ENCODE results near the gene DGAT2. TPM values are rescaled to one million over a fixed set of nuclear protein-coding genes. Genes with fewer than 3 reads are reported as not detected.

DGAT2 gene
- total RNA-seq, 4 donors from 2014 or later, result 63.0 to 829 (median 89.6) TPM

DNA sequence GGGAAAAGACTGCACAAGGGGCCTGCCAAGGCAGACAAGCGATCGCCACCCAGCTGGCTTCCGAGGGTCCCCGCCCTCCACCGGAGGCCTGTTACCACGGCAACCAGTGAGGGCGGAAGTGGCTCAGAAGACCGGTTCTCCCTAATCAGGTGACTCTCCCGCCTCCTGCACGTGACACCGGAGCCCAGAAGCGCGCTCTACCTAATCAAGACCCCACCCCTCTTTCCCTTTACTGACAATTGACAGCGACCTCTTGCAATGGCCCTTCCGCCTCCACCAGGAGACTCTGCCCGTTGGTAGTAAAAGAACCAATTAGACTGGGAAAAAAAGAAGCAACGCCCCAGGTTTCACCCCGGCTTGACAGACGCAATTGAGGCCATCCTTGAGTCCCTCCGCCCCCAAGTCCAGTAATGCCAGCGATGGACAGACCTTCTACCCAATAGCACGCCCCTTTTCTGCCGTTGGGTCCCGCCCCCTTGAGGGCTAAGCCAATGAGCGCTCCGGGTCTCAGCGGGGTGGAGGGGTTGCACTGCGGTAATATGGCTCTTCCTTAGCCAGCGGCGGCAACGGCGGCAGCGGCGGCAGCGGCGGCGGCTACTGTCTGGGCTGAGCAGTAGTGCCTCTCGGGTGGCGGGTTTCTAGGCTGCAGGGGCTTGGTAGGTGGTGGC, 46.2 kb downstream of the DGAT2 start, which contains the start of gene UVRAG:
TSS of gene UVRAG (plus strand) at position 534 of the 668 bp plus-strand sequence. CDS start 198 bp downstream, outside the sequence.
- TF ChIP-seq, protein P1, sequence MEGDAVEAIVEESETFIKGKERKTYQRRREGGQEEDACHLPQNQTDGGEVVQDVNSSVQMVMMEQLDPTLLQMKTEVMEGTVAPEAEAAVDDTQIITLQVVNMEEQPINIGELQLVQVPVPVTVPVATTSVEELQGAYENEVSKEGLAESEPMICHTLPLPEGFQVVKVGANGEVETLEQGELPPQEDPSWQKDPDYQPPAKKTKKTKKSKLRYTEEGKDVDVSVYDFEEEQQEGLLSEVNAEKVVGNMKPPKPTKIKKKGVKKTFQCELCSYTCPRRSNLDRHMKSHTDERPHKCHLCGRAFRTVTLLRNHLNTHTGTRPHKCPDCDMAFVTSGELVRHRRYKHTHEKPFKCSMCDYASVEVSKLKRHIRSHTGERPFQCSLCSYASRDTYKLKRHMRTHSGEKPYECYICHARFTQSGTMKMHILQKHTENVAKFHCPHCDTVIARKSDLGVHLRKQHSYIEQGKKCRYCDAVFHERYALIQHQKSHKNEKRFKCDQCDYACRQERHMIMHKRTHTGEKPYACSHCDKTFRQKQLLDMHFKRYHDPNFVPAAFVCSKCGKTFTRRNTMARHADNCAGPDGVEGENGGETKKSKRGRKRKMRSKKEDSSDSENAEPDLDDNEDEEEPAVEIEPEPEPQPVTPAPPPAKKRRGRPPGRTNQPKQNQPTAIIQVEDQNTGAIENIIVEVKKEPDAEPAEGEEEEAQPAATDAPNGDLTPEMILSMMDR (IDR thresholded peaks at IDR 0.05; ENCODE audit: low read depth), result no peak

DNA sequence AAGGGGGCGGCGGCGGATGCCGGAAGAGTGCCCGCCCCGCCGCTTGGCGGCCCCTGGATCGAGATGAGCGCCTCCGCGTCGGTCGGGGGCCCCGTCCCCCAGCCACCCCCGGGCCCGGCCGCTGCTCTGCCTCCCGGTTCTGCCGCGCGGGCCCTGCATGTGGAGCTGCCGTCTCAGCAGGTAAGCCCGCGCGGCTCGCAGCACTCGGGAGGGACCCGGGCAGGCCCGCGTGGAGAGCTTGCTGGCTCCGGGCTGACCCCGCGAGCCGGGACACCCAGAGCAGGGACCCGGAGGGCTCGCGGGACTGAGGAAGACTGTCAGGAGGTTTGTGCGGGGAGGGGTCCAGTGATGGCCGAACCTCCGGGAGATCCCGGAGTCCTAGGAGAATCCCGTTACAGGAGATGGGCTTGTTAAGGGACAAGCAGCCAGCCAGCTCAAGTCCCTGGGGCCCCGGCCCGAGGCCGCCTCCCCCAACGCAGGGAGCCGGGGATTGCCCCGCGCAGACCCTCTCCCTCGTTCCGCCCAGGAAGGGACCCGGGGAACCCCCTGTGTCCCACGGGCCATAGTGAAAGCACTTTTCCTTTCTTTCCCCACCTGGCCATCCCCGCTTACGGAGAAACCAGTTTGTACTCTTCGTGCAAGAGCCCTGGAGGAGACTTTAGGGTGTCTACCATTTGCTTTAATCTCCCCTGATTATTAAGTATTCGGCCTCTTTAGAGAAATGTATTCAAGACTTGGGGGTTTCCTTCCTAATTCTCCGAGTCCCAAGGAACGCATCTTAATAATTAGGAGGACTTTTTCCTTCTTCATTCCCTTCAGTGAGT, 47.0 kb downstream of the DGAT2 start:
- TF ChIP-seq, protein P1 (IDR thresholded peaks at IDR 0.05; ENCODE audit: low read depth), result no peak

DNA sequence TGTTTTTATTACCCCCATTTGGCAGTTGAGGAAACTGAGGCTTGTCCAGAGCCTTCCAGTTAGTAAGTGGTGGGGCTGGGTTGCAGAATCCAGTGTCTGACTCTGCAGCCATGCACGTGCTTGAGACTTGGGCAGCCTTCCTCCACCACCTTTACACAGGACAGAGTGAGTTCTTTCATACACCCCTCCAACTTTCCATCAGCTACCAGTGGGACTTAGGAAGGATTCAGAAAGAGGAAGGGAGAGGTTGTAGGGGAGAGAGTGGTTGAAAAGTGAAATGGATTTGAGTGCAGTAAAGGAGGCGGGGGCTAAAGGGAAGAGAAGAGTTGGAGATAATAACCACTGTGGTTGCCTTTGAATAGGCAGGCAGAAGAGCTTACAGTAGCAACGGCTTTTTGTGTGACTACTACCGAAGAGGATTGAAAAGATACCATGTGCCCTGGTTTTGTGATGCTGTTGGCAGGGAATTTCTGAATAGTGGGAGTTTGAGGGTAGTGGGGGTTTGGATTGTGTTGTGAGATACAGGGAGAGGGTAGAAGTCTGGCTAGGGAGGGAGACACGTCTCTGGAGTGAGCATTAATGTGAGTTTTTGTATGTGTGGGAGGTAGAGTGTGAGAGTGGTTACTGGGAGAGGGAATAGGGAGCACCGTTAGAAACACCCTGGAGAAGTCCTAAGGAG, 48.1 kb downstream of the DGAT2 start:
- TF ChIP-seq, protein P1 (IDR thresholded peaks at IDR 0.05; ENCODE audit: low read depth), result no peak

DNA sequence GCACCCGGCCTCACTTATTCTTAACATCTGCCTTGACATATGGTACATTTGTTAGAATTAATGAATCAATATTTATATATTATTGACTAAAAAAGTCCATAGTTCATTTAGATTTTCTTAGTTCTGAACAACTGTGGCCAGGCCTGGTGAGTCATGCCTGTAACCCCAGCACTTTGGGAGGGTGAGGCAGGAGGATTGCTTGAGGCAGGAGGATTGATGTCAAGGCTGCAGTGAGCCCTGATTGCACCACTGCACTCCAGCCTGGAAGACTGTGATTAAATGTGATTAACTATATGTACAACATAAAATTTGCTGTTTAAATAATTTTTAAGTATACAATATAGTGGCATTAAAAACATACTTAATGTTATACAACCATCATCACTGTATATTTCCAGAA, 52.1 kb downstream of the DGAT2 start:
- TF ChIP-seq, protein P1 (IDR thresholded peaks at IDR 0.05; ENCODE audit: low read depth), result no peak

DNA sequence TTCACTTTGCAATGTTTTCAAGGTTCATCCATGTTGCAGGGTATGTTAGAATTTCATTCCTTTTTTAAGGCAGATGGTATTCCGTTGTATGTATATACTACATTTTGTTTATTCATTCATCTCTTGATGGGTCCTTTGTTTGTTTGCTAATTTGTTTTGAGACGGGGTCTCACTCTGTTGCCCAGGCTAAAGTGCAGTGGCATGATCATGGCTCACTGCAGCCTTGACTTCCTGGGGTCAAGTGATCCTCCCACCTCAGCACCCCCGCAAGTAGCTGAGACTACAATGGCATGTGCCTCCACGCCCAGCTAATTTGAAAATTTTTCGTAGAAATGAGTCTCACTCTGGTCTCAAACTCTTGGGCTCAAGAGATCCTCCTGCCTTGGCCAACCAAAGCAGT, 52.6 kb downstream of the DGAT2 start:
- TF ChIP-seq, protein P1 (IDR thresholded peaks at IDR 0.05; ENCODE audit: low read depth), result no peak

DNA sequence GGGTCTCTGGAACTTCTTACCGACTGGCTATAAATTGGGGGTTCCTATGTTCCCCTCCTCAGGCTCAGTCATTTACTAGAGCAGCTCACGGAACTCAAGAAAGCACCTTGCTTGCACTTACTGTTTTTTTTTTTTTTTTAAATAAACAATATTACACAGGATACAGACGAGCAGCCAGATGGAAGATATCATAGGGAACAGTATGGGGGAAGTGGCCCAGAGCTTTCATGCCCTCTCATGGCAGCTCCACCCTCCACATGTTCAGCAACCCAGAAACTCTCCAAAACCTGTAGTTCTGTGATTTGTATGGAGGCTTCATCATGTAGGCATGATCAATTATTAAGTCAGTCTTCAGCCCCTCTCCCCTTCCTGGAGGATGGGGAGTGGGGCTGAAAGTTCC, 54.0 kb downstream of the DGAT2 start:
- TF ChIP-seq, protein P1 (IDR thresholded peaks at IDR 0.05; ENCODE audit: low read depth), result no peak

DNA sequence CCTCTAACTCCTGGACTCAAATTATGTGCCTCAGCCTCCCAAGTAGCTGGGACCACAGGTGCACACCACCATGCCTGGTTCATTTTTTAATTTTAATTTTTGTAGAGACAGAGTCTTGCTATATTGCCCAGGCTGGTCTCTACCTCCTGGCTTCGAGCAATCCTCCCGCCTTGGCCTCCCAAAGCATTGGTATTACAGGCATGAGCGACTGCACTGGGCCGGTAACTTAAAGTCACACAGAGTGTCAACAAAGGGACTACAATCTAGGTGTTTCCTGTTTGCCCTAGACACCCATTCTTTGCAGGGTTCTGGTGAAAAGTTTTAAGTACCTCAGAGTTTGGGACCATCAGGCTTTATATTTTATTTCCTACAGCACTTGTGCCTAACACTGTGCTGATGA, 54.8 kb downstream of the DGAT2 start:
- TF ChIP-seq, protein P1 (IDR thresholded peaks at IDR 0.05; ENCODE audit: low read depth), result no peak

Measured in subcutaneous adipose tissue (tissue), 4 donors.